Head of caudate nucleus (tissue), 42 donors: ENCODE data around the gene PRR13.
"Not testable (repeated sequence)": the region's sequence is repeated elsewhere in the genome, so short reads cannot be mapped to it uniquely, and the experiment has no call there.

Source experiments
- DNase-seq, 42 donors: peaks; one replicate each; pipeline versions ENCODE4 v3.0.0 to v3.0.0-alpha.2; 2020 to 2021; ENCODE audit warnings: mixed read lengths in 7 of 42
- intact Hi-C: fragments of 100-400 bp; cut with DNase I; formaldehyde crosslinking; loops from one replicate; pipeline ENCODE4 v1.15.0; 2022

Gene PRR13

DNA sequence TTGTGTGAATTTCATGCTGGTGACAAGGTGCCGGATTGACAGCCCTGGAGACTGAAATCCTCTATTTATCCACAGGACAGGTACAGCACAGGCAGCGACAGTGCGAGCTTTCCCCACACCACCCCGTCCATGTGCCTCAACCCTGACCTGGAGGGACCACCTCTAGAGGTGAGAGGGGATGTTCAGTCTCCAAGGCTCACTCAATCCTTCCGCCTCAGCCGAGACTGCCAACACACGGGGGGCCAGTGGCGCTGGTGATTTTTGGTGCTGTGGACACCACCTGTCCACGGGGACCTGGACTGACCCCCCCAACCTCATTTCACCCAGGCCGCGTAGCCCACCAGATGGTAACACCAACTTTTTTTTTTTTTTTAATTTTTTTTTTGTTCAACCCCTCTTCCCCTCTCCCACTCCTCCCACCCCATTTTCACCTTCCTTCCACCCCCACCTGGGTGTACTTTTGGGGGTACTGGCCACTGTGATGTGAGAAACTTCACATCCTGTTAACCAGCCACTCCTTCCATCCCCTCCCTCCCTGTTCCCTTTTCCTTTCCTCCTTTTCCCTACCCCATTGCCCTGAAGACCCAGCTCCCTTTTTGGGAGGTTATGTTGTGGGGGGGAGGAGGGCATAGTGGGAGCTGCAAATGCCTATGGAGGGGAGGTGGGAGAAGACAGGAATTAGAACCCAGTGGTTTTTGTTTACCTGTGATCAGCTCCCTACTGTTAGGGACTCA, 23.3 kb downstream of the PRR13 start:
- no peak for DNase-seq
- intact Hi-C loops = no loop called here

- DNase-seq = no peak
- intact Hi-C loops = no loop called here
These were observed 24.1 kb downstream of the PRR13 start for GRCh38 chr12:53465679-53466078.

GRCh38 chr12:53466640-53467039, 25.1 kb downstream of the PRR13 start:
- intact Hi-C loops = no loop called here
- no peak for DNase-seq

DNA sequence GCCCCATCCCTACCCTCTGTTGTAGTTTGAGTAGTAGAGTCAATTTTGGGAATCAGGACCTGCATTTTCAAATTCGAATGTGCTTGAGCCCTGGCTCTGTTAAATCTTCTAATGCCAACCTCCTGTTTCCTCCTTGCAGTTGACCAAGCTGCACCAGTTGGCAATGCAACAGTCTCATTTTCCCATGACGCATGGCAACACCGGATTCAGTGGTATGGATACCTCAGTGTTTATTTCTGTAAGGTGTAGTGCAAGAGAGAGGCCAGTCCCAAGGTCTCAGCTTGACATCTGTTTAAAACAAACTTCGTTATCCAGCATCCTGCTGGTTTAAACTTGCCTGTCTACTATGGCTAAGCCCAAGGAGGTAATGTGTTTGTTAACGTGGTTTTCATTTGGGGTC, 25.5 kb downstream of the PRR13 start:
- intact Hi-C loops = no loop called here

DNA sequence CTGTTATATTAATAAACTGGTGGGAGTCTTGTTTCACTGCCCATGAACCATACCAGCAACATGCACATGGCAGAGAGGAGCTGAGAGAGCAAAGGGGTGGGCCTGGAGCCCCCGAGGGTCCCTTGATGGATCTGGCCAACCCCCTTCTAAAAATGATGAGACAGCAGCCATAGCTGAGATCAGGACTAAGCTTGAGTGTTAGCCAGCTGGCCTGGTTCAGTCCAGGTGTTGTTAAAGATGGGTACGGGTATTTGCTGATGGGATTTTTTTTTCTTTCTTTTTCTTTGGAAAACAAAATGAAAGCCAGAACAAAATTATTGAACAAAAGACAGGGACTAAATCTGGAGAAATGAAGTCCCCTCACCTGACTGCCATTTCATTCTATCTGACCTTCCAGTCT, 26.3 kb downstream of the PRR13 start:
- DNase-seq = no peak
- intact Hi-C loops = no loop called here

More for the DNA sequence above, 25.5 kb downstream of the PRR13 start:
- no peak for DNase-seq

DNA sequence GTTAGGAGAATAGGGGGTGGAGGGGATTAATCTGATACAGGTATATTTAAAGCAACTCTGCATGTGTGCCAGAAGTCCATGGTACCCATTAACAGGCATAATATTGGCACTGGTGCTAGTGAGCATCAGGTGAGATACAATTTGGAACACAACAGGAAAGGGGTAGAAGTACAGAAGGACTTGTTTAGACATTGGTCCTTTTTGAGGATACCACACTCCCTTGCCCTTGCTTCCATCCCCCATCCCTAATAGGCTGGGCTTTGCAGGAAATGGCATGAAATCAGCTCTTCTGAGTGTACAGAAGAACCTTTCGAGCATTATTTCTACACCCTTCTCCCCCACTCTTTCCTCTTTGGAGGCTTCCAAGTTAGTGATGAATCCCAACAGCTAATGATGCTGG, 26.7 kb downstream of the PRR13 start:
- intact Hi-C loops = no loop called here

GRCh38 chr12:53472056-53472582, 30.6 kb downstream of the PRR13 start:
- intact Hi-C loops = no loop called here

More for the DNA sequence above, 26.7 kb downstream of the PRR13 start:
- no peak for DNase-seq

DNA sequence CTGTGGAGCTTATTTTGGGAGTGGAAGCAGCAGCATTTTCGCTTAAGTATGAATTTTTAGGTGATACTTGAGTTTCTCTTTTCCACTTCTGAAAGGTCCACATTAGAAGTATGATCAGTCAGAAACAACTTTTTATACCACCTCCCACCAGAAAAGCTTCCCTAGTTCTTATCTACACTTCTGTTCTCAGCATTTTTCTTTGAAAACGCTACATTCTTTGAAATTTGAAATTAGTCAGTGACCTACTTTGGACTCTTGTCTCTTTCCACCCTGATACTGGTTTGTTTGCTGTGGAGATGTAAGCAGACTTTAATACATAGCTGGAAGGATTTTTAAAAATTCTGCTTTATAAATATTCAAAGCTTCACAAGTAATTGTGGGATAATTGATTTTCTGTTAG, 32.5 kb downstream of the PRR13 start:
- DNase-seq = no peak
- intact Hi-C loops = no loop called here

More at GRCh38 chr12:53472056-53472582, 30.6 kb downstream of the PRR13 start:
- DNase-seq = no peak

DNA sequence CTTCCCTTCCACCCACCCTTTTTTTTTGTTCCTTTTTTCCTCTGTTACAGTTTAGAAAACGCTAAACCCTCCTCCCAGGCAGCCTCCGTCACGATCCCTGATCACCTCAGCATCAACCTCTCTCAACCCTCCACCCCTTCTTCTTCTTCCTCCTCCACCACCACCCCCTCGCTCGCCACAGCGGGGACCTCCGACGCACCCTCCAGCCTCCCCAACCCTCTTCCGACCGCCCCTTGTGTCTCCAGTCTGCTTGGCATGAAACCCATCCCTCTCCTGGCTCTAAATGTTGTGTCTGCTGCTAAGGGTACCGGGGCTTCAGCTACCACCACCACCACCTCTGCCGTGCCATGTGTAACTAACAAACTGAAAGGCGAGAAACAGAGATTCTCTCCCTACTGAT, 33.3 kb downstream of the PRR13 start:
- intact Hi-C loops = no loop called here

GRCh38 chr12:53476769-53477209, 35.3 kb downstream of the PRR13 start:
- intact Hi-C loops = no loop called here
- no peak for DNase-seq

More for the DNA sequence above, 33.3 kb downstream of the PRR13 start:
- DNase-seq = peak in 1 of 42 donors; percentile 47

- DNase-seq = no peak
- intact Hi-C loops = no loop called here
These were observed 37.3 kb downstream of the PRR13 start for GRCh38 chr12:53478865-53479264.

DNA sequence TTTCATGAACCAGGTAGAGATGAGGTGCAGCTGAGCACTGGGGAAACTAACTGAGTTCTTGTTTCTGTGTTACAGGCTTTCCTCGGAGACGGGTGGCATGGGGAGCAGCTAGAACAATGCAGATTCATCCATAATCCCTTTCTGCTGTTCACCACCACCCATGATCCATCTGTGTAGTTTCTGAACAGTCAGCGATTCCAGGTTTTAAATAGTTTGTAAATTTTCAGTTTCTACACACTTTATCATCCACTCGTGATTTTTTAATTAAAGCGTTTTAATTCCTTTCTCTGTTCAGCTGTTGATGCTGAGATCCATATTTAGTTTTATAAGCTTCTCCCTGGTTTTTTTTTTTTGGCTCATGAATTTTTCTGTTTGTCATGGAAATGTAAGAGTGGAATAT, 37.8 kb downstream of the PRR13 start:
- no peak for DNase-seq
- intact Hi-C loops = no loop called here

DNA sequence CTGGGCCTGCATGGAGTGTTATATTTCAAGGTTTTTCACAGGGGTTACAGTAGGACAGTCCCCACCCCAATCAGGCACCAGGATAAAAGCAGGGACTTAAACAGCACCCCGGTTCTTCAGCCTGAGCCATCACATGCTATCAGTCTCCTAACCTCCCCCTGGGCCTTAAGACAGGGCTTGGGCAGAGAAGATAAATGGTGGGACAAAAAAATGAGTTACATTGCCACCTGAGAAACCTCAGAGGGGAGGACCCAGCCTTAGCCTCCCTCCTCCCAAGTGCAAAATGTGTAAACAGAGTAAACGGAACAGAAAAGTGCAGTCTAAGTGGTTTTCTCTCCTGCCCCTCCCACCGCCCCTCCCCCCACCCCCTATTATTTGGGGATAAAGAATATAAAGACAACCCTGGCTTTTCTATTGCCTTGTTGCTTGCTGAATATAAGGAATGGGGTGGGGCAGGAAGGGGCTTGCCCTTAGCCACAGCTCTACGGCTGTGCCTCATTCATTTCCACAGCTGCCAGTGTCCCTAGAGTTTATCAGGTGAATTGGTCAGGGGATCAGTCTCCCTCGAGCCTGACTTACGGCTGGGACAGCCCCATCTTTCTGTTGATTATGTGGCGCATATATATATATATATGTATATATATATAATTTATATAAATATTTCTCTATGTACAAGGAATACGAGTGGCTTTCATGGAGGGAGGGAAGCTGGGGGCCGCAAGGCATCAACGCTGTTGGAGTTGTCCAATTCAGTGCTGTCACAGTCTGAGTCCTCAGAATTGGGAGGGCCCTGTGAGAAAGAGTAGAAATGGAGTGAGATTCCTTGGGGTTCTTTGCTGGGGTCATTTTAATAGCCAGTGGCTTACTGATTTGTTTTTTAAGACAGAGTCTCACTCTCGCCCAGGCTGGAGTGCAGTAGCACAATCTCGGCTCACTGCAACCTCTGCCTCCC, 39.2 kb downstream of the PRR13 start:
- no peak for DNase-seq
- intact Hi-C loops = no loop called here

DNA sequence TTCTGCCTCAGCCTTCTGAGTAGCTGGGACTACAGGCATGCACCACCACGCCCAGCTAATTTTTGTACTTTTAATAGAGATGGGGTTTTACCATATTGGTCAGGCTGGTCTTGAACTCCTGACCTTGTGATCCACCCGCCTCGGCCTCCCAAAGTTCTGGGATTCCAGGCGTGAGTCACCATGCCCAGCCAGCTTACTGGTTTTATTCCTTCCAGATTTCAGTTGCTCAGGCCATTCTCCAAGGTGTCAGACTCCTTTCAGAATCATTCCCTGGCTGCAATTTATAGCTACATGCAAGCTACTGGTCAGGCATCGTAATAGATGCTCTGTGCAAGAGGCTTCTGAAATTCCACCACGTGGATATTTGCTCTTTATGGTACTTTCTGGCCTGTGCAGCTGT, 39.9 kb downstream of the PRR13 start:
- intact Hi-C loops = not testable (repeated sequence)

DNA sequence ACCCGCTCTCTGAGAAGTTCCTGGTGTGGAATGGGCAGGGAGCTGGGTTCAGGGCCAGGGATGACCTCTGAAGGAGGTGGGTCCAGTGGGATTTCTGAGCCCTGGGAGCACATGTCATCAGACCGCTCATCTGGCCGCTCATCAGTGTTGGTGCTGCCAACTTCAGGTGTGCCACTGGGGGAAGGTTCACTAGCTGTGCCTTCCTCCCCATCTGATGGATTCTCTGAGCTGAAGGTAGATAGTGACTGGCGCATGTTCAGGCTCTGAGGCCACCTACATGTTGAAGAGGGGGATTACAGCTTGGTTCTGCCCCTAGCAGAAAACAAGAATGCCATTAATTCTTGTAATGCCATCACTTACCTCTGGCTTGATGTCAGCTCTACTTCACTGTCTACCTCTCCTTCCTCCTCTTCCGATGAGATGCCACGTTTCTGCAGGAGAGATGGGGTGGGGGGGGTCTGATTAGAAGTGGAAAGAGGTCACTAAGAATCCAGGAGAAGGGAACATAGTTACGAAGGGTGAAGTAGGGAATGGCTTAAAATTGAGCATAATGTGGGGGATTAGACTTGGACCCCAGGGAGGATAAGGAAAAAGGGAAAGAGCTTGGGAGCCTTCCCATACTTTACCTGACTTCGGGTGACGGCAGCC, 40.5 kb downstream of the PRR13 start:
- DNase-seq = no peak
- intact Hi-C loops = no loop called here

More for the DNA sequence above, 39.9 kb downstream of the PRR13 start:
- peak in 1 of 42 donors; percentile 3 for DNase-seq

GRCh38 chr12:53482626-53483168, 41.2 kb downstream of the PRR13 start:
- intact Hi-C loops = no loop called here
- no peak for DNase-seq

- no peak for DNase-seq
These were observed 41.9 kb downstream of the PRR13 start for GRCh38 chr12:53483225-53483978.

GRCh38 chr12:53483979-53484377, 42.4 kb downstream of the PRR13 start:
- intact Hi-C loops = no loop called here
- no peak for DNase-seq

More at GRCh38 chr12:53483225-53483978, 41.9 kb downstream of the PRR13 start:
- intact Hi-C loops = no loop called here
